ENCODE measurements around the gene TRANK1.
"Not testable (repeated sequence)": the region's sequence is repeated elsewhere in the genome, so short reads cannot be mapped to it uniquely, and the experiment has no call there.

GRCh38 chr3:36963008-36963407 lies 18.2 kb upstream of the TRANK1 start:
- TF ChIP-seq CTCF (IDR thresholded peaks at IDR 0.05; ENCODE audit: low read depth, low read length, poor library complexity, severe bottlenecking); EZH2phosphoT487 (IDR thresholded peaks at IDR 0.05; ENCODE audit: borderline replicate concordance, low read length): not testable (repeated sequence)
